Right atrium auricular region (tissue), 2 donors: Measurements from ENCODE around the gene CNIH4. TPM values are rescaled to one million over a fixed set of nuclear protein-coding genes. Genes with fewer than 3 reads are reported as not detected.

Source experiments
- DNase-seq: peaks from one replicate; pipeline ENCODE4 v3.0.0-alpha.2; 2019; ENCODE audit warnings: low spot score
- H3K27ac ChIP-seq, 2 donors: fragments of 200-600 bp; sonication (generic); 1 replicate in 1 of 2; 2 replicates in 1 of 2; pipeline ENCODE4 v1.5.1; 2016 to 2019
- H3K27me3 ChIP-seq, 2 donors: fragments of 200-600 bp; sonication (generic); one replicate each; pipeline versions ENCODE4 v1.5.1 to v1.6.0; 2017 to 2019
- H3K36me3 ChIP-seq: fragments of 200-600 bp; sonication (generic); one replicate; pipeline ENCODE4 v1.5.1; 2016
- H3K4me1 ChIP-seq, 2 donors: fragments of 200-600 bp; sonication (generic); one replicate each; pipeline versions ENCODE4 v1.5.1 to v1.6.0; 2017 to 2019
- H3K4me3 ChIP-seq, 2 donors: fragments of 200-600 bp; sonication (generic); 1 replicate in 1 of 2; 2 replicates in 1 of 2; pipeline ENCODE4 v1.5.1; 2017 to 2019; ENCODE audit warnings: mild to moderate bottlenecking in 1 of 2, moderate library complexity in 1 of 2
- H3K9me3 ChIP-seq, 2 donors: fragments of 200-600 bp; sonication (generic); one replicate each; pipeline ENCODE4 v1.5.1; 2019
- CTCF ChIP-seq, 2 donors: fragments of 200-600 bp; sonication (generic); IDR thresholded peaks; one replicate each; pipeline ENCODE4 v1.5.1; 2019; ENCODE audit warnings: antibody characterized with exemption in 2 of 2
- total RNA-seq, 2 donors: library from RNA; depleted of rRNA; stranded (reverse); fragments of >200 nt; gene quantifications; one replicate each; pipeline ENCODE4 v1.1.0, GENCODE V29; 2016

The CNIH4 gene
- total RNA-seq, 2 donors from 2014 or later: 18.2 to 22.4 TPM

- no peak for DNase-seq
- H3K27ac ChIP-seq: no peak overlapping the region
- H3K4me1 ChIP-seq: peaks cover 0 to 21% of the 10 kb centered on the region in 2 donors
- no peak for TF ChIP-seq CTCF (IDR thresholded peaks at IDR 0.05)
- peaks cover 32% of the 10 kb centered on the region for H3K36me3 ChIP-seq
- no peak overlapping the region for H3K4me3 ChIP-seq
- no peaks in the 10 kb centered on the region for H3K27me3 ChIP-seq
- no peaks in the 10 kb centered on the region for H3K9me3 ChIP-seq
Measured at GRCh38 chr1:224378855-224379631, 22.4 kb downstream of the CNIH4 start.

- no peak for DNase-seq
- Histone ChIP-seq H3K9me3 (no peaks in the 10 kb centered on the region), H3K4me3 (no peak overlapping the region), H3K4me1 (peaks cover 0 to 21% of the 10 kb centered on the region in 2 donors), H3K27ac (no peak overlapping the region), H3K27me3 (no peaks in the 10 kb centered on the region), H3K36me3 (peaks cover 30% of the 10 kb centered on the region)
- no peak for TF ChIP-seq CTCF (IDR thresholded peaks at IDR 0.05)
Measured at GRCh38 chr1:224380003-224380402, 23.3 kb downstream of the CNIH4 start.

- H3K27ac ChIP-seq: no peak overlapping the region
- peaks cover 0 to 11% of the 10 kb centered on the region in 2 donors for H3K4me1 ChIP-seq
- no peaks in the 10 kb centered on the region for H3K27me3 ChIP-seq
- H3K4me3 ChIP-seq: no peak overlapping the region
- H3K9me3 ChIP-seq: no peaks in the 10 kb centered on the region
- H3K36me3 ChIP-seq: peaks cover 21% of the 10 kb centered on the region
- no peak for DNase-seq
- TF ChIP-seq CTCF (IDR thresholded peaks at IDR 0.05): no peak
Measured at GRCh38 chr1:224381880-224382548, 25.3 kb downstream of the CNIH4 start.

GRCh38 chr1:224383218-224383617, 26.5 kb downstream of the CNIH4 start:
- Histone ChIP-seq H3K27me3 (no peaks in the 10 kb centered on the region), H3K4me3 (no peak overlapping the region), H3K36me3 (peaks cover 17% of the 10 kb centered on the region), H3K27ac (no peak overlapping the region), H3K4me1 (peaks cover 0 to 5% of the 10 kb centered on the region in 2 donors), H3K9me3 (no peaks in the 10 kb centered on the region)
- no peak for TF ChIP-seq CTCF (IDR thresholded peaks at IDR 0.05)
- DNase-seq: no peak

- Histone ChIP-seq H3K27ac (no peak overlapping the region), H3K27me3 (no peaks in the 10 kb centered on the region), H3K4me3 (no peak overlapping the region), H3K36me3 (peaks cover 49% of the 10 kb centered on the region), H3K4me1 (peaks cover 0 to 5% of the 10 kb centered on the region in 2 donors), H3K9me3 (no peaks in the 10 kb centered on the region)
- DNase-seq: no peak
- no peak for TF ChIP-seq CTCF (IDR thresholded peaks at IDR 0.05)
Measured at GRCh38 chr1:224387302-224387912, 30.7 kb downstream of the CNIH4 start.
